ENCODE measurements around the gene CRB3. TPM values are rescaled to one million over a fixed set of nuclear protein-coding genes. Genes with fewer than 3 reads are reported as not detected.
A peak's percentile ranks its signal among the peaks of the same experiment; 100 is the strongest.

The CRB3 gene
- total and polyA plus RNA-seq, 4 experiments from 2014 or later: 4.2 to 10.3 (median 4.7) TPM

- Mint-ChIP-seq H3K36me3 (peaks cover 0 to 3% of the 10 kb centered on the region in 2 donors), H3K4me1 (peaks cover 1 to 7% (median 5%) of the 10 kb centered on the region in 4 donors), H3K27ac (no peak overlapping the region), H3K27me3 (peaks cover 0 to 4% of the 10 kb centered on the region in 2 donors), H3K9me3 (peaks cover 0 to 9% (median 3%) of the 10 kb centered on the region in 8 donors), H3K4me3 (no peak overlapping the region)
- Histone ChIP-seq H3K9me3 (ENCODE audit: control insufficient read depth in 1 of 2, low read length in 2 of 2) (no peaks in the 10 kb centered on the region), H3K4me3 (ENCODE audit: low read length in 2 of 2) (no peak overlapping the region), H3K27ac (ENCODE audit: low read depth, low read length) (no peak overlapping the region), H3K36me3 (ENCODE audit: insufficient read depth, low read length) (no peaks in the 10 kb centered on the region), H3K4me1 (ENCODE audit: insufficient read depth, low read length) (no peaks in the 10 kb centered on the region), H3K27me3 (ENCODE audit: insufficient read depth, low read length) (no peaks in the 10 kb centered on the region)
- CTCF ChIA-PET (ENCODE audit: partially characterized antibody): no interaction called here
- intact Hi-C loops (cut with micrococcal nuclease): no loop called here
- POLR2A ChIA-PET (ENCODE audit: partially characterized antibody): interaction anchor here (0.6 kb wide), 1 partner anchor 15 kb away, joined by 3 read pairs; the partner anchor contains the start of gene DENND1C
- DNase-seq: no peak
Observed at GRCh38 chr19:6495947-6496346, 31.9 kb downstream of the CRB3 start.

DNA sequence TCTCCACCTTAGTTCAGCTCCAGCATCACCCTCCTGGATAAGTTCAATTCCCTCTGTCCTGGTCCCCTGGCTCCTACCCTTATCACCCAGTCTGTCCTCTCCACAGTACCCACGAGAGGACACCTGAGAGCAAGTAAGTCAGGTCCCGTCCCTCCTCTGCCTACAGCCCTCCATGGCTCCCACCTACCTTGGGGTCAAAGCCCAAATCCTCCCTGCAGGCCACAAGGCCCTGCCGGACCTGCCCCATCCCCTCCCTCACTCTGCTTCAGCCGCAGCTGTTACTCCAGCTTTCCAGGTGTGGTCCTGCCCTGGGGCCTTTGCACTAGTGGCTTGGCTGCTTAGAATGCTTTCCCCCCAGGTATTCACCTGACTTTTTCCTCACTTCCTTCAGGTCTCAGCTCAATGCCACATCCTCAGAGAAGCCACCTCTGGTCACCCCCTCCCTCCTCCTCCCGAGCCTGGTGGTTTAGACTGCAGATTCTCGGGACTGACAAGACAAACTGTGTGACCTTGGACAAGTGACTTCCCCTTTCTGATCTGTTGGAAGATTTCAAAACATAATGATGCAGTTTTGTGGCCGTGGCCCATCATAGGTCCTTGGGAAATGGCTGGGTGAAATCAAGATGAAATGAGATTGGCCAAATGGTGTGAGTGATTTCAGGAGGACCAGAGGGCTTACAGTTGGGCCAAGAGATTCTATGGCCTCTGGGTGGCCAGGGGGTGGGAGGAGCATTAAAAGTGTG lies 34.4 kb downstream of the CRB3 start:
- Mint-ChIP-seq H3K36me3 (no peaks in the 10 kb centered on the region), H3K27ac (no peak overlapping the region), H3K27me3 (peaks cover 2 to 8% of the 10 kb centered on the region in 2 donors), H3K9me3 (no peaks in the 10 kb centered on the region), H3K4me3 (peak overlapping the region in 1 of 8 donors; percentile 45), H3K4me1 (peaks cover 8 to 13% (median 9%) of the 10 kb centered on the region in 4 donors)
- Histone ChIP-seq H3K4me1 (ENCODE audit: insufficient read depth, low read length) (peaks cover 12% of the 10 kb centered on the region), H3K36me3 (ENCODE audit: insufficient read depth, low read length) (no peaks in the 10 kb centered on the region), H3K4me3 (ENCODE audit: low read length in 2 of 2) (no peak overlapping the region), H3K27me3 (ENCODE audit: insufficient read depth, low read length) (peaks cover 7% of the 10 kb centered on the region), H3K27ac (ENCODE audit: low read depth, low read length) (no peak overlapping the region), H3K9me3 (ENCODE audit: control insufficient read depth in 1 of 2, low read length in 2 of 2) (no peaks in the 10 kb centered on the region)
- no peak for DNase-seq
- intact Hi-C loops (cut with micrococcal nuclease): no loop called here
- ChIA-PET POLR2A (ENCODE audit: partially characterized antibody) (no interaction called here), CTCF (ENCODE audit: partially characterized antibody) (interaction anchor here (0.6 to 2.3 kb wide), 2 partner anchors 16 to 238 kb away, joined by 3 to 6 read pairs; partner anchors contain the start of gene DENND1C)

- H3K9me3 Mint-ChIP-seq: no peaks in the 10 kb centered on the region
- CTCF ChIA-PET (ENCODE audit: partially characterized antibody): interaction anchor here (1.2 to 2.3 kb wide), 2 partner anchors 17 to 21 kb away, joined by 3 to 6 read pairs; partner anchors contain the start of gene DENND1C
- Histone ChIP-seq H3K27ac (ENCODE audit: low read depth, low read length) (no peak overlapping the region), H3K4me1 (ENCODE audit: insufficient read depth, low read length) (peaks cover 12% of the 10 kb centered on the region), H3K36me3 (ENCODE audit: insufficient read depth, low read length) (no peaks in the 10 kb centered on the region), H3K27me3 (ENCODE audit: insufficient read depth, low read length) (peaks cover 7% of the 10 kb centered on the region), H3K9me3 (ENCODE audit: control insufficient read depth in 1 of 2, low read length in 2 of 2) (no peaks in the 10 kb centered on the region), H3K4me3 (ENCODE audit: low read length in 2 of 2) (no peak overlapping the region)
- H3K4me3 Mint-ChIP-seq: no peak overlapping the region
- no peak overlapping the region for H3K27ac Mint-ChIP-seq
- POLR2A ChIA-PET (ENCODE audit: partially characterized antibody): no interaction called here
- H3K36me3 Mint-ChIP-seq: no peaks in the 10 kb centered on the region
- H3K27me3 Mint-ChIP-seq: peaks cover 2 to 11% of the 10 kb centered on the region in 2 donors
- intact Hi-C loops (cut with micrococcal nuclease): no loop called here
- peaks cover 8 to 14% (median 11%) of the 10 kb centered on the region in 4 donors for H3K4me1 Mint-ChIP-seq
- DNase-seq: no peak
Observed at GRCh38 chr19:6499052-6499790, 35.1 kb downstream of the CRB3 start.

- no peak for DNase-seq
- peaks cover 7% of the 10 kb centered on the region for H3K27me3 ChIP-seq (ENCODE audit: insufficient read depth, low read length)
- no peaks in the 10 kb centered on the region for H3K36me3 Mint-ChIP-seq
- H3K36me3 ChIP-seq (ENCODE audit: insufficient read depth, low read length): no peaks in the 10 kb centered on the region
- CTCF ChIA-PET (ENCODE audit: partially characterized antibody): interaction anchor here (1.1 to 2.3 kb wide), 2 partner anchors 19 to 131 kb away, joined by 3 to 6 read pairs; partner anchors contain the start of gene DENND1C
- intact Hi-C loops (cut with micrococcal nuclease): loop anchor here (5.0 to 10.0 kb wide), 2 partner anchors 76 to 219 kb away; partner anchors contain the start of gene KHSRP
- POLR2A ChIA-PET (ENCODE audit: partially characterized antibody): no interaction called here
- no peak overlapping the region for H3K27ac ChIP-seq (ENCODE audit: low read depth, low read length)
- no peaks in the 10 kb centered on the region for H3K9me3 ChIP-seq (ENCODE audit: control insufficient read depth in 1 of 2, low read length in 2 of 2)
- peak overlapping the region in 2 of 7 donors; percentile 42 to 81 for H3K27ac Mint-ChIP-seq
- peaks cover 18% of the 10 kb centered on the region for H3K4me1 ChIP-seq (ENCODE audit: insufficient read depth, low read length)
- H3K4me3 ChIP-seq (ENCODE audit: low read length in 2 of 2): no peak overlapping the region
- peaks cover 12 to 22% (median 16%) of the 10 kb centered on the region in 4 donors for H3K4me1 Mint-ChIP-seq
- peaks cover 2 to 15% of the 10 kb centered on the region in 2 donors for H3K27me3 Mint-ChIP-seq
- peak overlapping the region; percentile 79 to 88 (median 84) for H3K4me3 Mint-ChIP-seq
- no peaks in the 10 kb centered on the region for H3K9me3 Mint-ChIP-seq
Observed at GRCh38 chr19:6500837-6501739, 37.0 kb downstream of the CRB3 start.

- intact Hi-C loops (cut with micrococcal nuclease): loop anchor here (1.0 to 10.0 kb wide), 3 partner anchors 42 to 220 kb away; partner anchors contain the start of gene KHSRP
- peaks cover 7% of the 10 kb centered on the region for H3K27me3 ChIP-seq (ENCODE audit: insufficient read depth, low read length)
- H3K4me1 ChIP-seq (ENCODE audit: insufficient read depth, low read length): peaks cover 18% of the 10 kb centered on the region
- peak in 3 of 5 donors; percentile 15 to 21 (median 17) for DNase-seq
- Mint-ChIP-seq H3K36me3 (no peaks in the 10 kb centered on the region), H3K27me3 (peaks cover 2 to 15% of the 10 kb centered on the region in 2 donors), H3K4me1 (peaks cover 12 to 22% (median 16%) of the 10 kb centered on the region in 4 donors), H3K4me3 (peak within 1 kb of the TSS; percentile 79 to 88 (median 84)), H3K27ac (peak within 1 kb of the TSS in 2 of 7 donors; percentile 42 to 81), H3K9me3 (no peaks in the 10 kb centered on the region)
- H3K36me3 ChIP-seq (ENCODE audit: insufficient read depth, low read length): no peaks in the 10 kb centered on the region
- peak within 1 kb of the TSS in 1 of 2 donors; percentile 41 for H3K4me3 ChIP-seq (ENCODE audit: low read length in 2 of 2)
- no peak within 1 kb of the TSS for H3K27ac ChIP-seq (ENCODE audit: low read depth, low read length)
- ChIA-PET POLR2A (ENCODE audit: partially characterized antibody) (interaction anchor here (0.8 to 1.3 kb wide), 3 partner anchors 21 to 77 kb away, joined by 3 to 5 read pairs (median 5); partner anchors contain the start of genes DENND1C, KHSRP and SLC25A23), CTCF (ENCODE audit: partially characterized antibody) (interaction anchor here (0.7 kb wide), 1 partner anchor 33 kb away, joined by 3 read pairs; no protein-coding TSS in a partner anchor)
- H3K9me3 ChIP-seq (ENCODE audit: control insufficient read depth in 1 of 2, low read length in 2 of 2): no peaks in the 10 kb centered on the region
Observed at GRCh38 chr19:6501740-6502648, 37.9 kb downstream of the CRB3 start, which contains the start of gene TUBB4A. Gene TUBB4A, minus strand, starts transcription at chr19:6502309. Its CDS starts 97 bp downstream, at chr19:6502212.
